ENCODE data around the gene CEP104. TPM values are rescaled to one million over a fixed set of nuclear protein-coding genes. Genes with fewer than 3 reads are reported as not detected.

CEP104 gene
- total and polyA plus RNA-seq, 8 donors: 7.0 to 128 (median 28.7) TPM

- no peak overlapping the region for H3K4me3 ChIP-seq
- no peak for DNase-seq
- TF ChIP-seq EP300 (IDR thresholded peaks at IDR 0.05) (no peak), POLR2A (IDR thresholded peaks at IDR 0.05) (no peak), CTCF (IDR thresholded peaks at IDR 0.05) (no peak), POLR2AphosphoS5 (IDR thresholded peaks at IDR 0.05) (no peak)
- 73 to 88% (median 79%) methylated on average over 10 to 16 of the region's 16 CpGs for WGBS, 5 donors
- no peak overlapping the region for H3K27ac ChIP-seq
- intact Hi-C loops (cut with DNase I; ENCODE audit: low total_unique reads): no loop called here
- no peaks in the 10 kb centered on the region for H3K9me3 ChIP-seq
- peaks cover 32 to 83% (median 76%) of the 10 kb centered on the region in 4 donors for H3K36me3 ChIP-seq
- peaks cover 15 to 58% (median 35%) of the 10 kb centered on the region in 4 donors for H3K4me1 ChIP-seq
- no peaks in the 10 kb centered on the region for H3K27me3 ChIP-seq
Measured at GRCh38 chr1:3788756-3789420, 68.1 kb downstream of the CEP104 start.

- no peak for DNase-seq
- intact Hi-C loops (cut with DNase I; ENCODE audit: low total_unique reads): no loop called here
- H3K36me3 ChIP-seq: peaks cover 39 to 91% (median 85%) of the 10 kb centered on the region in 4 donors
- H3K27ac ChIP-seq: no peak overlapping the region
- H3K4me3 ChIP-seq: no peak overlapping the region
- H3K9me3 ChIP-seq: no peaks in the 10 kb centered on the region
- peaks cover 9 to 49% (median 26%) of the 10 kb centered on the region in 4 donors for H3K4me1 ChIP-seq
- TF ChIP-seq POLR2AphosphoS5 (IDR thresholded peaks at IDR 0.05) (no peak), CTCF (IDR thresholded peaks at IDR 0.05) (no peak), EP300 (IDR thresholded peaks at IDR 0.05) (no peak), POLR2A (IDR thresholded peaks at IDR 0.05) (no peak)
- 86 to 93% (median 90%) methylated on average over 21 to 26 of the region's 26 CpGs for WGBS, 5 donors
- no peaks in the 10 kb centered on the region for H3K27me3 ChIP-seq
Measured at GRCh38 chr1:3787745-3788605, 69.0 kb downstream of the CEP104 start.

- DNase-seq: no peak
- Histone ChIP-seq H3K4me3 (no peak overlapping the region), H3K9me3 (no peaks in the 10 kb centered on the region), H3K4me1 (peaks cover 9 to 43% (median 23%) of the 10 kb centered on the region in 4 donors), H3K36me3 (peaks cover 46 to 92% (median 89%) of the 10 kb centered on the region in 4 donors), H3K27ac (no peak overlapping the region), H3K27me3 (no peaks in the 10 kb centered on the region)
- intact Hi-C loops (cut with DNase I; ENCODE audit: low total_unique reads): no loop called here
- WGBS, 5 donors: 80 to 88% (median 85%) methylated on average over 10 of the region's 10 CpGs
- TF ChIP-seq CTCF (IDR thresholded peaks at IDR 0.05): no peak
- TF ChIP-seq POLR2A (IDR thresholded peaks at IDR 0.05): no peak
- no peak for TF ChIP-seq EP300 (IDR thresholded peaks at IDR 0.05)
- no peak for TF ChIP-seq POLR2AphosphoS5 (IDR thresholded peaks at IDR 0.05)
Measured at GRCh38 chr1:3787349-3787715, 69.7 kb downstream of the CEP104 start.

- TF ChIP-seq EP300 (IDR thresholded peaks at IDR 0.05) (no peak), CTCF (IDR thresholded peaks at IDR 0.05) (no peak), POLR2AphosphoS5 (IDR thresholded peaks at IDR 0.05) (no peak), POLR2A (IDR thresholded peaks at IDR 0.05) (no peak)
- Histone ChIP-seq H3K4me1 (peaks cover 9 to 37% (median 20%) of the 10 kb centered on the region in 4 donors), H3K9me3 (no peaks in the 10 kb centered on the region), H3K4me3 (no peak overlapping the region), H3K27me3 (no peaks in the 10 kb centered on the region), H3K27ac (no peak overlapping the region), H3K36me3 (peaks cover 52 to 96% (median 90%) of the 10 kb centered on the region in 4 donors)
- intact Hi-C loops (cut with DNase I; ENCODE audit: low total_unique reads): no loop called here
- 93 to 95% (median 94%) methylated on average over 45 of the region's 45 CpGs for WGBS, 5 donors
- no peak for DNase-seq
Measured at GRCh38 chr1:3786468-3787348, 70.3 kb downstream of the CEP104 start.

All from stomach (tissue), 9 donors.